Measurements from ENCODE around the gene GHR.

- no peak for TF ChIP-seq ZNF449 (tag by site-specific recombination; IDR thresholded peaks at IDR 0.05)
- no peak for TF ChIP-seq CTCF (tag by site-specific recombination; IDR thresholded peaks at IDR 0.05)
- no peak for TF ChIP-seq ZBTB17 (tag by site-specific recombination; IDR thresholded peaks at IDR 0.05)
Observed at GRCh38 chr5:42761791-42762190, 338.6 kb downstream of the GHR start.
